GM12878 (cell line): ENCODE measurements around the gene C10orf143. TPM values are rescaled to one million over a fixed set of nuclear protein-coding genes. Genes with fewer than 3 reads are reported as not detected.

Source experiments
- ATAC-seq: fragments of 200-7000 bp; cut with Tn5 transposase; 3 replicates; pipeline ENCODE4 v1.9.1; 2020; ENCODE audit warnings: mild to moderate bottlenecking, moderate library complexity
- BruUV-seq: library from RNA; stranded (reverse); fragments of 400-500 nt; replicated peaks from 2 replicates; lab custom pipeline; 2021; lab: Mats Ljungman, UMichigan
- CTCF ChIA-PET: fragments of 300-600 bp; sonication (Branson Sonifier 250); formaldehyde crosslinking; extraction: SDS; loops from one replicate; lab custom pipeline; 2021; ENCODE audit warnings: inconsistent platforms; lab: Yijun Ruan, JAX
- POLR2A ChIA-PET: fragments of 350-600 bp; formaldehyde crosslinking; extraction: SDS; loops from one replicate; lab custom pipeline; 2021; ENCODE audit warnings: inconsistent platforms; lab: Charles Lee
- RAD21 ChIA-PET: fragments of 300-600 bp; sonication (Branson Sonifier 250); formaldehyde crosslinking; loops from one replicate; lab custom pipeline; 2023; ENCODE audit warnings: antibody characterized with exemption; ENCODE audit not compliant: unreplicated experiment; lab: Charles Lee
- SMC1A ChIA-PET: fragments of 300-600 bp; sonication (Branson Sonifier 250); formaldehyde crosslinking; loops from one replicate; lab custom pipeline; 2023; ENCODE audit not compliant: unreplicated experiment, uncharacterized antibody; lab: Charles Lee
- DNase-seq: peaks from one replicate; pipeline ENCODE4 v3.0.0-alpha.2; 2011; ENCODE audit warnings: low read depth, low spot score
- FAIRE-seq: peaks from 3 replicates; lab custom pipeline; 2011; peaks lifted over from hg19 to GRCh38; lab: Jason Lieb, UNC
- H2AFZ ChIP-seq: 2 replicates; pipeline ENCODE4 v1.6.0; 2011; ENCODE audit warnings: low read depth, low read length, control low read depth; ENCODE audit not compliant: control insufficient read depth
- H3K27ac ChIP-seq: 2 replicates; pipeline ENCODE4 v1.5.1; 2011; ENCODE audit warnings: control low read depth; ENCODE audit not compliant: control insufficient read depth, insufficient read depth
- H3K27me3 ChIP-seq, 2 experiments: replicated peaks in 1 of 2; 2 replicates each; pipeline versions ENCODE4 v1.6.0 to v1.6.1; 2011; ENCODE audit warnings: low read length in 1 of 2; ENCODE audit not compliant: control insufficient read depth in 2 of 2, insufficient read depth in 2 of 2
- H3K36me3 ChIP-seq, 2 experiments: 2 replicates each; pipeline ENCODE4 v1.5.1; 2011; ENCODE audit warnings: low read length in 1 of 2; ENCODE audit not compliant: control insufficient read depth in 2 of 2, insufficient read depth in 2 of 2
- H3K4me1 ChIP-seq: 2 replicates; pipeline ENCODE4 v1.6.1; 2011; ENCODE audit warnings: mild to moderate bottlenecking, low read length, moderate library complexity, mixed read lengths; ENCODE audit not compliant: control insufficient read depth, insufficient read depth
- H3K4me2 ChIP-seq: 2 replicates; pipeline ENCODE4 v1.6.0; 2011; ENCODE audit warnings: control low read depth; ENCODE audit not compliant: control insufficient read depth, insufficient read depth
- H3K4me3 ChIP-seq: fragments of 200-600 bp; sonication (generic); 2 replicates; pipeline ENCODE4 v1.5.1; 2016
- H3K79me2 ChIP-seq: 2 replicates; pipeline ENCODE4 v1.6.0; 2011; ENCODE audit warnings: low read length; ENCODE audit not compliant: control insufficient read depth, insufficient read depth
- H3K9ac ChIP-seq: 2 replicates; pipeline ENCODE4 v1.8.0; 2011; ENCODE audit warnings: low read length, control low read depth, mixed read lengths; ENCODE audit not compliant: control insufficient read depth, insufficient read depth
- H3K9me3 ChIP-seq: replicated peaks from 3 replicates; pipeline ENCODE4 v1.5.1; 2011; ENCODE audit warnings: mild to moderate bottlenecking, low read length; ENCODE audit not compliant: control insufficient read depth, insufficient read depth
- H4K20me1 ChIP-seq: 2 replicates; pipeline ENCODE4 v1.6.0; 2011; ENCODE audit not compliant: control insufficient read depth, insufficient read depth
- BHLHE40 ChIP-seq, 2 experiments: fragments of 450-650 bp in 1 of 2; IDR thresholded peaks; 2 replicates each; pipeline ENCODE4 v1.6.1; 2011 to 2017; ENCODE audit warnings: low read depth in 2 of 2, borderline replicate concordance in 1 of 2, improper control_type of control experiment in 1 of 2, low read length in 1 of 2, mild to moderate bottlenecking in 1 of 2
- CBX5 ChIP-seq: sonication (generic); IDR thresholded peaks from 2 replicates; pipeline ENCODE4 v1.6.1; 2016; ENCODE audit warnings: low read depth, moderate library complexity, mild to moderate bottlenecking, inconsistent platforms
- E2F4 ChIP-seq: IDR thresholded peaks from 2 replicates; pipeline ENCODE4 v1.6.1; 2012; ENCODE audit warnings: low read depth, low read length, improper control_type of control experiment
- FOS ChIP-seq: IDR thresholded peaks from 3 replicates; pipeline ENCODE4 v1.6.1; 2011; ENCODE audit warnings: borderline replicate concordance; ENCODE audit not compliant: insufficient read length; ENCODE audit errors: extremely low read depth
- IKZF1 ChIP-seq: fragments of 450-650 bp; conservative IDR thresholded peaks from 2 replicates; pipeline ENCODE4 v1.6.1; 2017; ENCODE audit warnings: antibody characterized with exemption, mild to moderate bottlenecking
- MYC ChIP-seq: IDR thresholded peaks from 2 replicates; pipeline ENCODE4 v1.6.1; 2011; ENCODE audit warnings: mild to moderate bottlenecking, low read length, moderate library complexity, inconsistent platforms; ENCODE audit not compliant: insufficient read depth, insufficient replicate concordance, insufficient read length, severe bottlenecking
- NFIC ChIP-seq: IDR thresholded peaks from 2 replicates; pipeline ENCODE4 v1.6.1; 2012; ENCODE audit warnings: low read depth, mild to moderate bottlenecking, inconsistent platforms, low read length, moderate library complexity
- NRF1 ChIP-seq: conservative IDR thresholded peaks from 2 replicates; pipeline ENCODE4 v1.6.1; 2011; ENCODE audit warnings: mild to moderate bottlenecking, low read depth, low read length, improper control_type of control experiment
- PBX3 ChIP-seq: IDR thresholded peaks from 2 replicates; pipeline ENCODE4 v1.6.1; 2011; ENCODE audit warnings: mild to moderate bottlenecking, low read depth, low read length, moderate library complexity; ENCODE audit not compliant: insufficient replicate concordance
- POU2F2 ChIP-seq: IDR thresholded peaks from 3 replicates; pipeline ENCODE4 v1.6.1; 2011; ENCODE audit warnings: low read depth, mild to moderate bottlenecking, low read length, borderline replicate concordance
- RELA ChIP-seq: fragments of 450-650 bp; IDR thresholded peaks from 2 replicates; pipeline ENCODE4 v1.8.0; 2014; ENCODE audit warnings: borderline replicate concordance; ENCODE audit not compliant: partially characterized antibody
- TCF7 ChIP-seq: IDR thresholded peaks from 2 replicates; pipeline ENCODE4 v1.6.1; 2014; ENCODE audit warnings: antibody characterized with exemption, borderline replicate concordance
- ZBTB33 ChIP-seq: fragments of 450-650 bp; IDR thresholded peaks from 2 replicates; pipeline ENCODE4 v1.6.1; 2017; ENCODE audit warnings: mild to moderate bottlenecking
- ZBTB40 ChIP-seq: fragments of 450-650 bp; IDR thresholded peaks from 2 replicates; pipeline ENCODE4 v1.6.1; 2016; ENCODE audit warnings: mild to moderate bottlenecking, moderate library complexity, borderline replicate concordance
- WGBS: methylation state at CpG from one replicate; pipeline ENCODE4 v1.1.6; 2016; ENCODE audit warnings: low lambda C conversion rate; ENCODE audit not compliant: insufficient replicate concordance, insufficient coverage; ENCODE audit errors: missing lambda C conversion rate; 5-methylcytosine and 5-hydroxymethylcytosine counted together
- in situ Hi-C: fragments of 300-500 bp; cut with MboI; formaldehyde crosslinking; loops from 9 replicates; pipeline ENCODE4 v1.14.3; 2018; ENCODE audit warnings: mixed read lengths
- intact Hi-C: fragments of 100-400 bp; cut with micrococcal nuclease; formaldehyde crosslinking; loops from one replicate; pipeline ENCODE4 v1.14.2; 2022; ENCODE audit not compliant: unreplicated experiment
- polyA plus RNA-seq, 11 experiments: library from polyadenylated mRNA; depleted of rRNA in 4 of 11; unstranded in 6 of 11; stranded (reverse) in 5 of 11; fragments of >200 nt; fragmentation: Nextera tagmentation in 4 of 11; fragmentation: Illumina TruSeq in 1 of 11; extraction: Ambion mirVana in 4 of 11; extraction: Trizol in 1 of 11; gene quantifications; 1 replicate in 1 of 11; 2 replicates in 10 of 11; pipeline versions ENCODE4 v1.2.1 to v1.2.3, GENCODE V29; 2011 to 2016; ENCODE audit warnings: inconsistent platforms in 2 of 11, missing spikeins in 2 of 11, low read depth in 1 of 11
- total RNA-seq, 4 experiments: library from RNA; depleted of rRNA in 3 of 4; stranded (reverse); fragments of >200 nt in 3 of 4; fragmentation: Illumina TruSeq in 1 of 4; extraction: Trizol in 1 of 4; gene quantifications; 2 replicates each; pipeline versions ENCODE4 v1.2.1 to v1.2.3, GENCODE V29; 2013 to 2021

Gene C10orf143
- total and polyA plus RNA-seq, 10 of the 15 experiments (the other 5 are each of a cell fraction or from before 2014, with no cell fraction given): 0.64 to 7.9 (median 2.6) TPM

- TF ChIP-seq ZBTB40: no peak
- TF ChIP-seq, all 136 proteins: peak for 0
These were observed 45.8 kb downstream of the C10orf143 start (continued) for GRCh38 chr10:130064783-130065182.

- ChIA-PET SMC1A (no interaction called here), CTCF (interaction anchor here (0.7 kb wide), 1 partner anchor 9 kb away, joined by 3 read pairs; no protein-coding TSS in a partner anchor), POLR2A (no interaction called here), RAD21 (no interaction called here)
- no peaks in the 10 kb centered on the region for H3K27me3 ChIP-seq
- H3K9ac ChIP-seq: no peak overlapping the region
- in situ Hi-C loops (no loop called here), intact Hi-C loops (no loop called here)
- no peaks in the 10 kb centered on the region for H3K36me3 ChIP-seq
- BruUV-seq: no TSS peak
- WGBS: 78% methylated on average over 13 of the region's 13 CpGs
- H3K9me3 ChIP-seq: no peaks in the 10 kb centered on the region
- no peak overlapping the region for H3K27ac ChIP-seq
- no peaks in the 10 kb centered on the region for H3K4me1 ChIP-seq
- no peaks in the 10 kb centered on the region for H3K79me2 ChIP-seq
- FAIRE-seq (no peak), ATAC-seq (no peak), DNase-seq (no peak)
- H3K4me2 ChIP-seq: no peak overlapping the region
- no peak overlapping the region for H2AFZ ChIP-seq
- H4K20me1 ChIP-seq: no peaks in the 10 kb centered on the region
- no peak overlapping the region for H3K4me3 ChIP-seq
- no peak for TF ChIP-seq RELA
- no peak for TF ChIP-seq CBX5
- TF ChIP-seq MYC: no peak
- TF ChIP-seq POU2F2: no peak
- TF ChIP-seq TCF7: no peak
- no peak for TF ChIP-seq NFIC
- TF ChIP-seq BHLHE40 (IDR thresholded peaks at IDR 0.05; ENCODE audit: borderline replicate concordance in 1 of 2, low read depth in 2 of 2, low read length in 1 of 2): no peak
- no peak for TF ChIP-seq IKZF1
- no peak for TF ChIP-seq E2F4
- TF ChIP-seq PBX3: no peak
- no peak for TF ChIP-seq FOS
- TF ChIP-seq NRF1: no peak
- no peak for TF ChIP-seq ZBTB33
These were observed 47.7 kb downstream of the C10orf143 start for GRCh38 chr10:130062976-130063375.
